Upper lobe of left lung (tissue), 4 donors: ENCODE results near the gene SMIM38.
"Not testable (repeated sequence)": the region's sequence is repeated elsewhere in the genome, so short reads cannot be mapped to it uniquely, and the experiment has no call there.

Experiments used
- CTCF ChIP-seq, 6 experiments: fragments of 450-650 bp in 4 of 6; fragments of 200-600 bp in 2 of 6; sonication (generic) in 2 of 6; IDR thresholded peaks; one replicate each; pipeline ENCODE4 v1.5.1; 2016 to 2019; ENCODE audit warnings: antibody characterized with exemption in 6 of 6
- POLR2A ChIP-seq, 4 donors: fragments of 450-650 bp; IDR thresholded peaks; one replicate each; pipeline ENCODE4 v1.5.1; 2016 to 2017; ENCODE audit warnings: antibody characterized with exemption in 4 of 4, mild to moderate bottlenecking in 2 of 4
- POLR2AphosphoS5 ChIP-seq, 2 donors: sonication (generic); formaldehyde crosslinking; IDR thresholded peaks; one replicate each; pipeline ENCODE4 v1.5.1; 2017; ENCODE audit warnings: antibody characterized with exemption in 2 of 2

GRCh38 chr11:69140161-69140560 is 15.6 kb upstream of the SMIM38 start:
- not testable (repeated sequence) for TF ChIP-seq CTCF, POLR2A, POLR2AphosphoS5 (IDR thresholded peaks at IDR 0.05)
